ENCODE results near the gene MFSD11. TPM values are rescaled to one million over a fixed set of nuclear protein-coding genes. Genes with fewer than 3 reads are reported as not detected.
"Not testable (repeated sequence)": the region's sequence is repeated elsewhere in the genome, so short reads cannot be mapped to it uniquely, and the experiment has no call there.

MFSD11 gene
- total RNA-seq, 1 experiment from 2014 or later: 40.4 TPM

- Histone ChIP-seq H3K4me1 (no peaks in the 10 kb centered on the region; the same call in 1 of the 2 replicates), H3K9me3 (no peaks in the 10 kb centered on the region), H3K27me3 (replicated peaks; ENCODE audit: control insufficient read depth, insufficient read depth, low read length) (no peaks in the 10 kb centered on the region), H3K4me3 (ENCODE audit: low read depth, low read length) (no peak overlapping the region), H3K36me3 (ENCODE audit: control insufficient read depth, insufficient read depth, low read length) (peaks cover 4% of the 10 kb centered on the region; the same call in 1 of the 2 replicates)
- ChIA-PET POLR2A (no interaction called here), CTCF (no interaction called here)
- H3K4me1 Mint-ChIP-seq (ENCODE audit: low read depth, unreplicated experiment): peaks cover 4% of the 10 kb centered on the region
- H3K27me3 Mint-ChIP-seq (ENCODE audit: insufficient read depth, unreplicated experiment): no peaks in the 10 kb centered on the region
- no peak for DNase-seq
- no peaks in the 10 kb centered on the region for H3K9me3 Mint-ChIP-seq (ENCODE audit: unreplicated experiment)
- H3K4me3 Mint-ChIP-seq (ENCODE audit: unreplicated experiment): no peak overlapping the region
- no TSS peak for BruUV-seq (replicated peaks)
- H3K36me3 Mint-ChIP-seq (ENCODE audit: insufficient read depth, unreplicated experiment): peaks cover 58% of the 10 kb centered on the region
- H3K27ac Mint-ChIP-seq (ENCODE audit: unreplicated experiment): no peak overlapping the region
- TF ChIP-seq CTCF (IDR thresholded peaks at IDR 0.05; ENCODE audit: insufficient read depth in 1 of 2, low read depth in 1 of 2, low read length in 1 of 2, severe bottlenecking in 1 of 2, unreplicated experiment in 1 of 2): no peak
- intact Hi-C loops (cut with micrococcal nuclease; ENCODE audit: unreplicated experiment): no loop called here
Measured at GRCh38 chr17:76740329-76741118, 2.6 kb downstream of the MFSD11 start.

GRCh38 chr17:76742958-76743357 is 5.0 kb downstream of the MFSD11 start:
- Mint-ChIP-seq H3K36me3 (ENCODE audit: insufficient read depth, unreplicated experiment) (peaks cover 48% of the 10 kb centered on the region), H3K4me1 (ENCODE audit: low read depth, unreplicated experiment) (no peaks in the 10 kb centered on the region), H3K4me3 (ENCODE audit: unreplicated experiment) (no peak overlapping the region), H3K27me3 (ENCODE audit: insufficient read depth, unreplicated experiment) (no peaks in the 10 kb centered on the region), H3K27ac (ENCODE audit: unreplicated experiment) (no peak overlapping the region), H3K9me3 (ENCODE audit: unreplicated experiment) (no peaks in the 10 kb centered on the region)
- no peak for TF ChIP-seq CTCF (IDR thresholded peaks at IDR 0.05; ENCODE audit: insufficient read depth in 1 of 2, low read depth in 1 of 2, low read length in 1 of 2, severe bottlenecking in 1 of 2, unreplicated experiment in 1 of 2)
- no TSS peak for BruUV-seq (replicated peaks)
- H3K4me1 ChIP-seq: no peaks in the 10 kb centered on the region; the same call in 1 of the 2 replicates
- no peaks in the 10 kb centered on the region for H3K27me3 ChIP-seq (replicated peaks; ENCODE audit: control insufficient read depth, insufficient read depth, low read length)
- H3K9me3 ChIP-seq: no peaks in the 10 kb centered on the region
- no peak for DNase-seq
- ChIA-PET CTCF (no interaction called here), POLR2A (no interaction called here)
- intact Hi-C loops (cut with micrococcal nuclease; ENCODE audit: unreplicated experiment): no loop called here
- no peak overlapping the region for H3K4me3 ChIP-seq (ENCODE audit: low read depth, low read length)
- H3K36me3 ChIP-seq (ENCODE audit: control insufficient read depth, insufficient read depth, low read length): no peaks in the 10 kb centered on the region; the same call in 1 of the 2 replicates

GRCh38 chr17:76744747-76745146 is 6.8 kb downstream of the MFSD11 start:
- Histone ChIP-seq H3K4me3 (ENCODE audit: low read depth, low read length) (no peak overlapping the region), H3K36me3 (ENCODE audit: control insufficient read depth, insufficient read depth, low read length) (no peaks in the 10 kb centered on the region; the same call in 1 of the 2 replicates), H3K9me3 (no peaks in the 10 kb centered on the region), H3K4me1 (no peaks in the 10 kb centered on the region), H3K27me3 (replicated peaks; ENCODE audit: control insufficient read depth, insufficient read depth, low read length) (no peaks in the 10 kb centered on the region)
- no peak overlapping the region for H3K27ac Mint-ChIP-seq (ENCODE audit: unreplicated experiment)
- no TSS peak for BruUV-seq (replicated peaks)
- TF ChIP-seq CTCF (IDR thresholded peaks at IDR 0.05; ENCODE audit: insufficient read depth in 1 of 2, low read depth in 1 of 2, low read length in 1 of 2, severe bottlenecking in 1 of 2, unreplicated experiment in 1 of 2): no peak
- intact Hi-C loops (cut with micrococcal nuclease; ENCODE audit: unreplicated experiment): no loop called here
- H3K27me3 Mint-ChIP-seq (ENCODE audit: insufficient read depth, unreplicated experiment): no peaks in the 10 kb centered on the region
- CTCF ChIA-PET: no interaction called here
- H3K36me3 Mint-ChIP-seq (ENCODE audit: insufficient read depth, unreplicated experiment): peaks cover 43% of the 10 kb centered on the region
- H3K9me3 Mint-ChIP-seq (ENCODE audit: unreplicated experiment): no peaks in the 10 kb centered on the region
- no peak for DNase-seq
- no peak overlapping the region for H3K4me3 Mint-ChIP-seq (ENCODE audit: unreplicated experiment)
- POLR2A ChIA-PET: no interaction called here
- no peaks in the 10 kb centered on the region for H3K4me1 Mint-ChIP-seq (ENCODE audit: low read depth, unreplicated experiment)

GRCh38 chr17:76745785-76746184 is 7.9 kb downstream of the MFSD11 start:
- H3K36me3 Mint-ChIP-seq (ENCODE audit: insufficient read depth, unreplicated experiment): peaks cover 48% of the 10 kb centered on the region
- DNase-seq; H3K36me3 ChIP-seq (ENCODE audit: control insufficient read depth, insufficient read depth, low read length); CTCF ChIA-PET; H3K9me3 Mint-ChIP-seq (ENCODE audit: unreplicated experiment); H3K4me1 ChIP-seq; H3K27me3 Mint-ChIP-seq (ENCODE audit: insufficient read depth, unreplicated experiment); H3K9me3 ChIP-seq; H3K27me3 ChIP-seq (replicated peaks; ENCODE audit: control insufficient read depth, insufficient read depth, low read length); H3K4me3 Mint-ChIP-seq (ENCODE audit: unreplicated experiment); H3K4me1 Mint-ChIP-seq (ENCODE audit: low read depth, unreplicated experiment); intact Hi-C loops (cut with micrococcal nuclease; ENCODE audit: unreplicated experiment); H3K4me3 ChIP-seq (ENCODE audit: low read depth, low read length); BruUV-seq (replicated peaks); H3K27ac Mint-ChIP-seq (ENCODE audit: unreplicated experiment): not testable (repeated sequence)
- POLR2A ChIA-PET: interaction anchor here (0.9 kb wide), 1 partner anchor 35 kb away, joined by 3 read pairs; the partner anchor contains the start of gene MXRA7
